H1 (cell line): ENCODE measurements around the gene TAF1L. TPM values are rescaled to one million over a fixed set of nuclear protein-coding genes. Genes with fewer than 3 reads are reported as not detected.

Source experiments
- CTCF ChIP-seq, 3 experiments: IDR thresholded peaks; 1 replicate in 2 of 3; 2 replicates in 1 of 3; pipeline versions ENCODE4 v1.5.1 to v1.6.1; 2011; ENCODE audit warnings: low read length in 3 of 3, mild to moderate bottlenecking in 3 of 3, inconsistent platforms in 2 of 3, low read depth in 1 of 3, moderate library complexity in 1 of 3; ENCODE audit not compliant: insufficient read depth in 1 of 3; ENCODE audit errors: control extremely low read depth in 1 of 3
- JUND ChIP-seq: IDR thresholded peaks from 2 replicates; pipeline ENCODE4 v1.6.1; 2011; ENCODE audit warnings: mild to moderate bottlenecking, improper control_type of control experiment, low read length
- KDM4A ChIP-seq: IDR thresholded peaks from one replicate; pipeline ENCODE4 v1.7.1; 2012; ENCODE audit warnings: low read depth, mild to moderate bottlenecking, moderate library complexity, low read length, inconsistent platforms; ENCODE audit not compliant: severe bottlenecking
- MAX ChIP-seq: IDR thresholded peaks from 2 replicates; pipeline ENCODE4 v1.6.1; 2012; ENCODE audit warnings: inconsistent platforms
- POU5F1 ChIP-seq: IDR thresholded peaks from 2 replicates; pipeline ENCODE4 v1.6.1; 2011; ENCODE audit warnings: low read depth, mild to moderate bottlenecking, low read length, moderate library complexity
- polyA plus RNA-seq, 7 experiments: library from polyadenylated mRNA; depleted of rRNA in 3 of 7; stranded (reverse) in 5 of 7; unstranded in 2 of 7; fragments of >200 nt in 5 of 7; fragments of 200-250 nt in 2 of 7; gene quantifications; 1 replicate in 5 of 7; 2 replicates in 1 of 7; 4 replicates in 1 of 7; pipeline versions ENCODE4 v1.2.1 to v1.2.3, GENCODE V29; 2011 to 2013; ENCODE audit warnings: missing spikeins in 2 of 7, mixed read lengths in 2 of 7
- total RNA-seq: library from RNA; stranded (reverse); fragmentation: NEBNext Ultra II Directional; extraction: Animal tissue kit (Norgen Biotek cat#: 25700); gene quantifications from 2 replicates; pipeline ENCODE4 v1.2.1, GENCODE V29; 2021

Gene TAF1L
- total and polyA plus RNA-seq, 2 of the 8 experiments (the other 6 are each of a cell fraction or from before 2014, with no cell fraction given), result not detected

GRCh38 chr9:32596936-32597335, 38.5 kb downstream of the TAF1L start (continued):
- no peak for TF ChIP-seq POU5F1
- no peak for TF ChIP-seq CTCF (IDR thresholded peaks at IDR 0.05; ENCODE audit: control extremely low read depth in 1 of 3, insufficient read depth in 1 of 3, low read depth in 1 of 3, low read length in 3 of 3)
- TF ChIP-seq KDM4A, result no peak
- no peak for TF ChIP-seq MAX
- TF ChIP-seq JUND, result no peak
